ENCODE results near the gene FOXP2. TPM values are rescaled to one million over a fixed set of nuclear protein-coding genes. Genes with fewer than 3 reads are reported as not detected.

FOXP2 gene
- total RNA-seq, result not detected
- not detected for total RNA-seq (2013)

DNA sequence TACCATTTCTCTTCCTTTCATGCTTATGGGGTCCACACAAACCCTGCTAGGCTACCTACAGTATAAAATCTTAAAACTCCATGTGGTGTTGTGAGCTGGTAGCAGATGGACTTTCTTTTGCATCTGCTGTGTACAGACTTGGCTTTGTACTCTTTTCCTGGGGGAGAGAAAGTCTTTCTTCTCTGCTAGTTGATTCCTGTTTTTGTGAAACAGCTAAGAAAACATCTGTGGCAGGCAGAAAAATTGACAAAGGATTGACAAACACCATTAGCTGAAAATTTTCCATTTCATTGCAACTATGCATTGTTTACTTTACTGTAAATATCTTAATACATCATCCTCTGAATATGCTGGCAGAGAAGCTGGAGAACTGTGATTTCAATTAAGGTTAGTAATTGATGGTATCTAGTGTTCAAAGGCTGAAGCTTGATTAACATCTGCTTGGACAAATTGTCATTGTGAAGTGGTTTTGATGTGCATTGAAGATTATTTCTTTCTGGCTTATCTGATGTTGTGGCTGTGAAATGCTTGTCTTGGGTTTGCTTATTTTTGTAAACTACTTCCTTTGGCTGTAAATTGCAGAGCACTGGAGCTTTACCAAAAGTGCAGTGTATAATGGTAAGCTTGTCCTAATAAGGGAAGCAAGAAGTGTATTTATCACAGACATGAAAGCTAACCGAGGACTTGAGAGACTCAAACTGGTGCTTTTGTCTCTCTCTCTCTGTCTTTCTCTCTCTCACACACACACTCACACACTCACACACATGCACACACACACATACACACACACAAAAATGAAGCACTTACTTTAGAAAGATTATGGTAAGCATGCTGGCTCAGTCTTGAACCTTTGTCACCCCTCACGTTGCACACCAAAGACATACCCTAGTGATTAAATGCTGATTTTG, at the start of gene FOXP2:
FOXP2 (plus strand) TSS at position 660 of the 908 bp plus-strand sequence. CDS start 11,697 bp downstream, outside the sequence.
- intact Hi-C loops (cut with micrococcal nuclease), result no loop called here
- no peak within 1 kb of the TSS for H3K27ac ChIP-seq (ENCODE audit: low read length)
- Mint-ChIP-seq H3K27ac (no peak within 1 kb of the TSS), H3K27me3 (ENCODE audit: low read depth in 2 of 2) (no peaks in the 10 kb centered on the region), H3K4me3 (no peak within 1 kb of the TSS), H3K4me1 (no peaks in the 10 kb centered on the region), H3K36me3 (no peaks in the 10 kb centered on the region), H3K9me3 (peaks cover 5 to 8% of the 10 kb centered on the region in 2 donors)
- H3K9me3 ChIP-seq (ENCODE audit: control insufficient read depth, insufficient read depth, low read length), result no peaks in the 10 kb centered on the region
- 41% methylated on average over 2 of the region's 2 CpGs for WGBS (ENCODE audit: insufficient coverage)
- H3K4me3 ChIP-seq (ENCODE audit: low read length), result no peak within 1 kb of the TSS
- no peaks in the 10 kb centered on the region for H3K4me1 ChIP-seq (ENCODE audit: control insufficient read depth, insufficient read depth, low read length)
- ATAC-seq (no peak), DNase-seq (no peak)
- TF ChIP-seq, protein P1, sequence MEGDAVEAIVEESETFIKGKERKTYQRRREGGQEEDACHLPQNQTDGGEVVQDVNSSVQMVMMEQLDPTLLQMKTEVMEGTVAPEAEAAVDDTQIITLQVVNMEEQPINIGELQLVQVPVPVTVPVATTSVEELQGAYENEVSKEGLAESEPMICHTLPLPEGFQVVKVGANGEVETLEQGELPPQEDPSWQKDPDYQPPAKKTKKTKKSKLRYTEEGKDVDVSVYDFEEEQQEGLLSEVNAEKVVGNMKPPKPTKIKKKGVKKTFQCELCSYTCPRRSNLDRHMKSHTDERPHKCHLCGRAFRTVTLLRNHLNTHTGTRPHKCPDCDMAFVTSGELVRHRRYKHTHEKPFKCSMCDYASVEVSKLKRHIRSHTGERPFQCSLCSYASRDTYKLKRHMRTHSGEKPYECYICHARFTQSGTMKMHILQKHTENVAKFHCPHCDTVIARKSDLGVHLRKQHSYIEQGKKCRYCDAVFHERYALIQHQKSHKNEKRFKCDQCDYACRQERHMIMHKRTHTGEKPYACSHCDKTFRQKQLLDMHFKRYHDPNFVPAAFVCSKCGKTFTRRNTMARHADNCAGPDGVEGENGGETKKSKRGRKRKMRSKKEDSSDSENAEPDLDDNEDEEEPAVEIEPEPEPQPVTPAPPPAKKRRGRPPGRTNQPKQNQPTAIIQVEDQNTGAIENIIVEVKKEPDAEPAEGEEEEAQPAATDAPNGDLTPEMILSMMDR (IDR thresholded peaks at IDR 0.05), result no peak
- no peaks in the 10 kb centered on the region for H3K36me3 ChIP-seq (ENCODE audit: control insufficient read depth, insufficient read depth, low read length)
- no peaks in the 10 kb centered on the region for H3K27me3 ChIP-seq (ENCODE audit: control insufficient read depth, insufficient read depth, low read length)

DNA sequence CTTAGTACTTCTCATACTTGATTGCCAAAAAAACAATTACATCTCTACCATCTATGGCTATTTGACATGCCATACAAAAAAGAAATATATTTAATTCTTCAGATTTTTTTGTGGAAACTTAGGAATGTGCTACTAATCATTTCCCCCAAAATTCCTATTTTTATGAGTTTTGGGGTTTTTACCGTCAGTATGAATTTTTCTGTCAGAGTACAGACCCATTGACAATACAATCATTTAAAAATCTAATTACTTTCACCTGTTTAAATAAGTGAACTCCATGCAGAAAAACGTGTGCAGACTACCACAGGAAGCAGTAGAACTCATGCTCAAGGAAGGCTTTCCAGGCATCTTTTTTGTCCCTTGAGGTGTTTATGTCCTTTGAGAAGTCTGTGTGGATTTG, 48.8 kb upstream of the FOXP2 start:
- Histone ChIP-seq H3K27me3 (ENCODE audit: control insufficient read depth, insufficient read depth, low read length) (no peaks in the 10 kb centered on the region), H3K4me1 (ENCODE audit: control insufficient read depth, insufficient read depth, low read length) (no peaks in the 10 kb centered on the region), H3K4me3 (ENCODE audit: low read length) (no peak overlapping the region), H3K27ac (ENCODE audit: low read length) (no peak overlapping the region), H3K9me3 (ENCODE audit: control insufficient read depth, insufficient read depth, low read length) (no peaks in the 10 kb centered on the region), H3K36me3 (ENCODE audit: control insufficient read depth, insufficient read depth, low read length) (no peaks in the 10 kb centered on the region)
- TF ChIP-seq, protein P1 (IDR thresholded peaks at IDR 0.05), result no peak
- Mint-ChIP-seq H3K4me1 (no peaks in the 10 kb centered on the region), H3K27me3 (ENCODE audit: low read depth in 2 of 2) (no peaks in the 10 kb centered on the region), H3K36me3 (no peaks in the 10 kb centered on the region), H3K27ac (no peak overlapping the region), H3K9me3 (peaks cover 2 to 7% of the 10 kb centered on the region in 2 donors), H3K4me3 (no peak overlapping the region)
- DNase-seq (no peak), ATAC-seq (no peak)
- WGBS (ENCODE audit: insufficient coverage), result 20% methylated on average over 1 of the region's 2 CpGs
- intact Hi-C loops (cut with micrococcal nuclease), result no loop called here

DNA sequence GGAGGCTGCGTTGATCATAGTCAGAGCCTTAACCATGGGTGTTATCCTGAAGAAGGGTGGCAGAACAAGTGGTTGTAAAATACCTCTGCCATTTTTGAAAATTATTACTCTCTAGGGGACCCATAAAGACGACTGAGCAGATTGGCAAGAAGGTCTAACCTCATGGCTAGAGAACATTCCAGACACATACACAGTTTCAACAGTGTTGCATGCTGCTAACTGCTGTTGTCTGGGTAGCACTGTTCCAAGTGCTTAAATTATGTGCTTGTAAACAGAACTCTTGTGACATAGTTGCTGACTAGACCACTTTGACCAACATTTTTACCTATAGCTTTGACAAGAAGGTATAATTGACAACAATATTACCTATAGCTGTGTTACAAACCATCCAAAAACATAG, 46.1 kb upstream of the FOXP2 start:
- no peak for DNase-seq
- intact Hi-C loops (cut with micrococcal nuclease), result no loop called here
- Histone ChIP-seq H3K4me1 (ENCODE audit: control insufficient read depth, insufficient read depth, low read length) (no peaks in the 10 kb centered on the region), H3K27ac (ENCODE audit: low read length) (no peak overlapping the region), H3K9me3 (ENCODE audit: control insufficient read depth, insufficient read depth, low read length) (no peaks in the 10 kb centered on the region), H3K27me3 (ENCODE audit: control insufficient read depth, insufficient read depth, low read length) (no peaks in the 10 kb centered on the region), H3K36me3 (ENCODE audit: control insufficient read depth, insufficient read depth, low read length) (no peaks in the 10 kb centered on the region), H3K4me3 (ENCODE audit: low read length) (no peak overlapping the region)
- no peak for ATAC-seq
- Mint-ChIP-seq H3K4me3 (no peak overlapping the region), H3K9me3 (no peaks in the 10 kb centered on the region), H3K4me1 (no peaks in the 10 kb centered on the region), H3K27ac (no peak overlapping the region), H3K36me3 (no peaks in the 10 kb centered on the region), H3K27me3 (ENCODE audit: low read depth in 2 of 2) (no peaks in the 10 kb centered on the region)
- 94% methylated on average over 2 of the region's 2 CpGs for WGBS (ENCODE audit: insufficient coverage)
- TF ChIP-seq, protein P1 (IDR thresholded peaks at IDR 0.05), result no peak
